GDM1 (cell line): Measurements from ENCODE around the gene ASCL2.
"Not testable (repeated sequence)": the region's sequence is repeated elsewhere in the genome, so short reads cannot be mapped to it uniquely, and the experiment has no call there.

Source experiments
- DNase-seq: peaks from one replicate; lab custom pipeline; 2025; lab: John Stamatoyannopoulos, UW

The ASCL2 gene

GRCh38 chr11:2297623-2298030, 27.2 kb upstream of the ASCL2 start:
- DNase-seq, result no peak

DNA sequence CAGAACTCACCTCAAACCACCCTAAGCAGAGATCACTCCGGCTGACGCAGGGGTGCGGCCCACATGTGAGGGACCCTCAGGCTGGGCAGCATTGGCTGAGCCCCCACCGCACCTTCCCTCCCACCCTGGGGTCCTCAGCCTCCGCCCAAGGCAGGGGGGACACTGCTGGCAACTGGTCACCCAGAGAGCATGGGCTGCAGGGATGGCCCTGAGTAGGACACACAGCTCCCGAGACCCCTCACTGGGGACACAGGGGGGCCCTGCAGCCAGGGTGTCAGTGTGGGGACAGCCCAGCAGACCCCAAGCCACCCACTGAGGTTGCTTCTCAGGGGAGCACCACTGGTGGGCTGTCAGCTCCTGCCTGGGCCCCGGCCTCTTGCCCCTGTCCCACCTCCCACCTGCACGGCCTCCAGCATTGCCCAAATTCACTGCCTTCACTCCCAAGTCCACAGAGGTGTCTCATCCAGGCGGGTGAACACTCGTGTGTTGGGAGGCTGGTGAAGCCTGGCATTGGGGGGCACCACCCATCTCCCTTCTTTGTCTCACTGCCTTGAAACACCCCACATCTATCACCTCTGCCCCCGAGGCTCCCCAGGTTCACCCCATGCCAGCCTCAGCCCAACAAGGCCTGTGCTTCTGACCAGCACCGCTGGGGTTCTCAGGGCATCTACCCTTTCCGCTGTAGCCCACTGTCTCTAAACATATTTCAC, 26.7 kb upstream of the ASCL2 start:
- no peak for DNase-seq

DNA sequence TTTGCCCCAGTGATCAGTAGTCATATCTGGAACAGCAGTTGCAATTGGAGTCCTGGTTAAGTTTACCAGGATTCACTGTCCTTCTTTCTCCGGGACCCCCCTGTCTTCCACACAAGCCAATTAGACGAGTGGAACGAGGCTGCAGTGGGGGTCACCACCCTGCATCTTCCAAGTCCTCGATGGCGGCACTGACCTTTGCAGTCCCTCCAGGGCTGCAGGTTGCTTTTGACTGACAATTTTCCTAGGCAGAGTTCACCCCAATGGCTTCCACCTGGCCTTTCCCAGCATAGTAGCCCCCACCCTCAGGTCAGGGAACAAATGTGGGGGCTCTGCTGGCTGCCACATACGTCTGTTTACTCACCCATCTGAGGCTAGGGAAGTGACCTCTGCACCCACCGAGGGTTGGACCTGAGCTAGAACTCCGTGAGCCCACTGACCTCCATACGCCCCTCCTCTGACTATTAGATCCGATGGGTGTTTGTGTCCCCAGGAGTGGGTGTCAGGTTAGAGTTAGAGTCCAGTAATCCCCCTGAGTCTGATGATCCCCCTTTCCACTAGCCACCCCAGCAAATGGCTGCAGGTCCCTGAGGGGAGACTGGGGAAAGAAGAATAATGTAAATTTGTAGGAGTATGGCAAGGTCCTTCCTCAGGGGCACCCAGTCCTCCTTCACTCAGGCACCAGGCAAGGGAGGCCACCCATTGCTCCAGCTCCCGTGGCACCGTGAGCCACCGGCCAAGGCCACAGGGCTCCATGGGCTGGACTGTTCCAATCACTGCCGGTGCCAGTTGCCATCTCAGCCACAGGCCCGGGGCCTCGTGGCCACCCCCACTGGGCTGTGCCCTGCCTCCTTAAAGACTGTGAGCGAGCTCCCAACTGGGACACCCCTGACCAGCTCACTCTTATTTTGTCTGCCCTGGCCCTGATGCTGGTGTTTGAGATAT, 25.9 kb upstream of the ASCL2 start:
- no peak for DNase-seq

DNA sequence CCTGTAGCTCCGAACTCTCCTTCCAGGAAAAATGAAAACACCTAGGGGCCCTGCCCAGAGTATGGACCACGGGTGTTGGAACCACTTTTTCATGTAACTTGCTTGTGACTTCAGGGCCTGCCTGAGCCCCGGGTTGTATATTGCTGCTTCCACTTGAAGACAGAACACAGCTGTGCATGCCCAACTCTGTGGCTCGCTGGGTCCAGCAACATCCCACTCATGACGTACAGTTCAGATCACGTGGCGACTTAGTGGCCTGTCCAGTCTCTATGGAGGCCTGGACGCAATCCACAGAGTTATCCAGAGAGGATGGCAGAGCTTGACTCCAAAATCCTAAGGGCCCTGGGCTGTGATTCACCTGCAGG, 24.5 kb upstream of the ASCL2 start:
- no peak for DNase-seq

DNA sequence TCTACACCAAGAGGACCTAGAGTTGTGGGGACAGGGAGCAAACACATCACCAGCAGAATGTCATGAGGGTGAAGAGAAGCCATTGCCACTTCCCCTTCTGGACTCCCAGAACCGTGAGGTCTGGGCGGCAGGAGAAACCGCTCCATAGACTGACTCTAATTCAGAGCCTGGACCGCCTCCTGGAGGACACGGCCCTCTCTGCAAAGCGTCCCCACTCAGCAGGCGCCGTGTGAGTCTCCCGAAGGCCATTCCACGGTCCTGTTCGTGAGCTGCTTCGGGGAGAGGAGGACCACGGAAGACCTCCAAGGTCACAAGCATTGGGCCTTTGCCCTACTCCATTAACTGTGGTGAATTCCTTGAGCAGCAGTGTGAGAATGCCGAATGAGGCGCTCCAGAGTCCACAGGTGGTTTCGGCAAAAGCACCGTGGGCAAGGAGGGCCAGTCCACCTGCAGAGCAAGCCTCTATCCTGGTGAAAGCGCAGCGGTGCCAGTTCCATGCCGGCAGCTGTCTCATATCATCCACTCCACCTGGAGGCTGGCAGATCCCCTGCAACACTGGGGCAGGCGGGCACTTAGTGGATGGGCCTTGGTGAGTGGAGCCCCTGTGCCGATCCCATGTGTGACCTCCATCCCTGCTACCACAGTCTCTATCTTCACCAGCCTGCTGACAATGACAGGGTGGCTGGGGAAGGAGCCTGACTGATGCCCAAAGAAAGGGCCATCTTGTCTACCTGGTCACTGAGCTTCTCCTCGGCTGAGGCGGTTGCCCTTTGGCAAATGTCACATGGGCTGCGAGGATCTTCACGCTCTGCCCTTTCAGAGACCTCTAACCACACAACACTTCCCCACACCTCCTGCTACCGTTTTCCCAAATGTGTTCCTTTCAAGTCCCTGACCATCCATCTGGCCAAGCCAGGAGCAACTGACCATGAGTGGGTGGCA, 23.9 kb upstream of the ASCL2 start:
- DNase-seq, result no peak

DNA sequence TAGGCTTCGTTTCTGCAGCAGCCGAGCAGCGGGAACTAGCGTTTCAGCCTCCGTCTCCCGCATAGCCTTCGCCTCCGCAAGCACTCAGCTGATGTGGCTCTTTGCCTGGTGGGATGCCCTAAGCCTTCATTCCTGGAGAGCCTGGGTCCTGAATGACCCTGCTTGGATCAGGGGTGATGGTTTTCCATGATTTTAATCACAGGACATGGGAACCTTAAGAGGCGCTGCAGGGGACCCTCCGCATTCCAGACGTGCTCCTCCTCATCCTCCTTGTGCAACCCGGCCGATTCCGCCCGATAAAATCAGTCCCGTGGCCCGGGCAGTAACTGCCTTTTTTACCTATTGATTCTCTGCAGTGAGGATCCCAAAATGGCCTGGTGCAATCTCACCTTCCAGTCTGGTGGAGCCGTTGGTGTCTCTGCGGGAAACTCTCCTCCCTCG, 23.2 kb upstream of the ASCL2 start:
- no peak for DNase-seq

DNA sequence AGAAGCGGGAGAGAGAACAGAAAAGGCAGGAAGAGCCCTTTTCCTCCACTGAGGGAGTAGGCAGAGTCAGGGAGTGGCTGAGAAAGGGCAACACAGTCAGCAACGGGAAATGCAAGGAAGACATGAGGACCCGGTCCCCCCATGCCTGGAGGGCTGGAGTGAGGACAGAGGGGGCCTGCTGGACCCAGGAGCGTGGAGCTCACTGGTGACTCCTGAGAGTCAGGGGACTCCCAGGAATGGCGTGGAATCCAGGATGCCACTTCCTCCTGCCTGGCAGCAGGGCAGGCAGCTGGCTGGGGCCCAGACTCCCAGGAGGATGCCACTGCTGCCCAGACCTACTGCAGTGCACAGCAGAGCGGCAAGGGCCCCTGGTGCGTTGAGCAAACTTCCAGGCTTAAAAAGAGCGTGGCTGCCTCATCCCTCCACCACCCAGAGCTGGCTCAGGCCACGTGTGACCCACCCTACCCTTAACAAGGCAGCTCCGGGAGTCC, 20.0 kb upstream of the ASCL2 start:
- no peak for DNase-seq

DNA sequence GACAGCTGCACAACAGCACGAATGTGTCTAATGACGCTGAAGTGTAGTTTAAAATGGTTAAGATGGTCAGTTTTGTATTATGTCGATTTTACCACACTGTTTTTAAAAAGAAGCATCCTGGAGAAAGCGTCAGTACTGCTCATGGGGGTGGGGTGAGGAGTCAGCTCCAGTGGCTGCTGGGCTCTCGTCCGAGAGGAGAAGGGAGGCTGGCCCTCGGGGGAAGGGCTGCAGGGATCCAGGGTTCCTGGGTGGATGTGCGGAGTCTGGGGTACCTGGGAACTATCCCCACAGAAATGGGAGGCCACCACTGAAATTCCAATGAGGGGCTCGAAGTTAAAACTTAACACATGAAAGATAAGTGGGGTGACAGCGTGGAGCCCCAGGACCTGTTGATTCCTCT, 19.5 kb upstream of the ASCL2 start:
- no peak for DNase-seq

DNA sequence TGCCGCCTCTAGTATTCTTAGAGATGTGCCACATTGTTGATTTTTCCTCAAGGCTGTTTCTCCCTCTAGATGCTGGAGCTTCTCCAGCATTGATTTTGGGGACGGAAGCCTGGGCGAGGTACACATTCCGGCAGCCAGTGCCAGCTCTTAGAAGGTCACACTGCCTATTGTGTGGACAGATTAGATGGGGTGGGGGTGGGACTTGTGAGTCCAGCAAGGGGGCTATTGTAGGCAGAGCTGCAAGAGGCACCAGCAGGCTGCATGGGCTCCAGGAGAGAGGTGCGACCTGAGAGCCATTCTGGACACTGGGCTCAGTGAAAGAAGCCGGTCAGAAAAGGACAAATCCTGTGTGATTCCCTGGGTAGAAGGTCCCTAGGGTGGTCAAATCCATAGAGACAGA, 19.0 kb upstream of the ASCL2 start:
- DNase-seq, result no peak

- no peak for DNase-seq
Observed at GRCh38 chr11:2287091-2287490, 16.7 kb upstream of the ASCL2 start.

GRCh38 chr11:2286350-2286749, 16.0 kb upstream of the ASCL2 start:
- not testable (repeated sequence) for DNase-seq

DNA sequence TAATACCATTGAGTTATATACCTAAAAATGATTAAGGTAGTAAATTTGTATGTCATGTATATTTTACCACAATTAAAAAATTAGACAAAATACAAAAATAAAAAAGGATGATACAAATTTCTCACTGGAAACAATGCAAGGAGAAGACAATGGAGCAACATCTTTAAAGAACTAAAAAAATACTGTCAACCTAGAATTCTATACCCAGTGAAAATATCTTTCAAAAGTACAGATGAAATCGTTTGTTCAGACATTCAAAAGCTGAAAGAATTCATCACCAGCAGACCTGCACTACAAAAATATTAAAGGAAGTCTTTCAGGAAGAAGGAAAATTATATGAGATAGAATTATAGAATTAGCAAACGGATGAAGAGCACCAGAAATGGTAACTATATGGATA, 9.8 kb upstream of the ASCL2 start:
- no peak for DNase-seq

- DNase-seq, result no peak
Observed at GRCh38 chr11:2277933-2278523, 7.6 kb upstream of the ASCL2 start.

DNA sequence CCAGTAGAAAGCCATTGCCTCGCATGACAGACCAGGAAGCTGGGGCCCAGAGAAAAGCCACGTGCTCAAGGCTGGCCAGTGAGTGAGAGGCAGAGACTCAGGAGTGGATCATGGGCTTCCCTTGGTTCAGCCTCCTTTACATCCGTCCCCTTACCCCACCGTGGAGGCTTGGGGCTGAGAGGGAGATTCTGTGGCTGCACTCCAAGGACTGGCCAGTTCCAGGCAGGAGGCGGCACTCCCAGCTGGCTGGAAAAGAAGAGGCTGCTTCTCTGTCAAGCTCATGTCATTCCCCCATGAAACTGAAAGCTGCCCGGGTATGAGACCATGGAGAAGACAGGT, 6.6 kb upstream of the ASCL2 start:
- DNase-seq, result no peak

- DNase-seq, result no peak
Observed at GRCh38 chr11:2276280-2277007, 6.1 kb upstream of the ASCL2 start.

GRCh38 chr11:2275334-2276279, 5.2 kb upstream of the ASCL2 start:
- DNase-seq, result no peak

- no peak for DNase-seq
Observed at GRCh38 chr11:2273771-2274170, 3.4 kb upstream of the ASCL2 start.

GRCh38 chr11:2273311-2273710, 2.9 kb upstream of the ASCL2 start:
- no peak for DNase-seq

DNA sequence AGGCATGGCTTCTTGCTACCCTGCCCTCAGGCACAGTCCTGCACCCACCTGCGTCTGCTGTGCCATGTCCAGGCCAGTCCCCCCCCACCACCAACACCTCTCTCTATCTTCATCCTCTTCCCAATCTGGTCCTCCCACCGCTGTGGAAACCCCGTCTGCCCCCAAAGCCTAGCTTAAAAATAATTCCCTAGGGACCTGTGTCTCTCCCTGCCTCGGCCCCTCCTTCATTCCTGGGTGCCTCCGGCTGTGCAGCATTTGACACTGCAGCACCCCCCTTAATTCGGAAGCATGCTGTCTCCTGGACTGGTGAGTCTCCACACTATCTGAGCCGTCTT, 2.5 kb upstream of the ASCL2 start:
- DNase-seq, result no peak
